ENCODE data around the gene DMD. TPM values are rescaled to one million over a fixed set of nuclear protein-coding genes. Genes with fewer than 3 reads are reported as not detected.
A peak's percentile ranks its signal among the peaks of the same experiment; 100 is the strongest.

The DMD gene
- total RNA-seq, 6 experiments from 2014 or later, result 4.9 to 6.0 (median 5.5) TPM

DNA sequence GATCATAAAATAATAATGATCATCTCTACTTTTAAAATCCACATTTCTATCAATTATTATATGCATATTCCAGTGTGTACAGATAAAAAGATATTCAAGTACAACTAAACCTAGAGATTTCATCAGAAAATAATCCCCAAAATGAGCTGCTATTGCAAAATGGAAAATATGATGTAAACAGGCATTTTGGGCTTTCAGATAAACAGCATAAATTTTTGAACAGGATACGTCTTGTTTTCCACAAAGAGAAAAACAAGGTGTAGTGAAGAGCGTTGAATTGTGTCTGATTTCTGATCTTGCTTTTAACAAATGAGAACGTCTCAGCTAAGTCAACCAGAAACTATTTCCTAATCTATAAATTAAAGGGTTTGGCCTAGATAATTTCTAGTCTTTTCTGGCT is 1789.9 kb downstream of the DMD start:
- H3K4me1 Mint-ChIP-seq (ENCODE audit: low read depth), result peaks cover 15% of the 10 kb centered on the region
- H3K27me3 Mint-ChIP-seq (ENCODE audit: insufficient read depth), result no peaks in the 10 kb centered on the region
- H3K9me3 Mint-ChIP-seq, result no peaks in the 10 kb centered on the region
- TF ChIP-seq, protein P1, sequence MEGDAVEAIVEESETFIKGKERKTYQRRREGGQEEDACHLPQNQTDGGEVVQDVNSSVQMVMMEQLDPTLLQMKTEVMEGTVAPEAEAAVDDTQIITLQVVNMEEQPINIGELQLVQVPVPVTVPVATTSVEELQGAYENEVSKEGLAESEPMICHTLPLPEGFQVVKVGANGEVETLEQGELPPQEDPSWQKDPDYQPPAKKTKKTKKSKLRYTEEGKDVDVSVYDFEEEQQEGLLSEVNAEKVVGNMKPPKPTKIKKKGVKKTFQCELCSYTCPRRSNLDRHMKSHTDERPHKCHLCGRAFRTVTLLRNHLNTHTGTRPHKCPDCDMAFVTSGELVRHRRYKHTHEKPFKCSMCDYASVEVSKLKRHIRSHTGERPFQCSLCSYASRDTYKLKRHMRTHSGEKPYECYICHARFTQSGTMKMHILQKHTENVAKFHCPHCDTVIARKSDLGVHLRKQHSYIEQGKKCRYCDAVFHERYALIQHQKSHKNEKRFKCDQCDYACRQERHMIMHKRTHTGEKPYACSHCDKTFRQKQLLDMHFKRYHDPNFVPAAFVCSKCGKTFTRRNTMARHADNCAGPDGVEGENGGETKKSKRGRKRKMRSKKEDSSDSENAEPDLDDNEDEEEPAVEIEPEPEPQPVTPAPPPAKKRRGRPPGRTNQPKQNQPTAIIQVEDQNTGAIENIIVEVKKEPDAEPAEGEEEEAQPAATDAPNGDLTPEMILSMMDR (IDR thresholded peaks at IDR 0.05), result no peak
- H3K27ac Mint-ChIP-seq, result no peak overlapping the region
- no peak overlapping the region for H3K4me3 Mint-ChIP-seq
- DNase-seq, result no peak
- no peaks in the 10 kb centered on the region for H3K36me3 Mint-ChIP-seq (ENCODE audit: low read depth)

DNA sequence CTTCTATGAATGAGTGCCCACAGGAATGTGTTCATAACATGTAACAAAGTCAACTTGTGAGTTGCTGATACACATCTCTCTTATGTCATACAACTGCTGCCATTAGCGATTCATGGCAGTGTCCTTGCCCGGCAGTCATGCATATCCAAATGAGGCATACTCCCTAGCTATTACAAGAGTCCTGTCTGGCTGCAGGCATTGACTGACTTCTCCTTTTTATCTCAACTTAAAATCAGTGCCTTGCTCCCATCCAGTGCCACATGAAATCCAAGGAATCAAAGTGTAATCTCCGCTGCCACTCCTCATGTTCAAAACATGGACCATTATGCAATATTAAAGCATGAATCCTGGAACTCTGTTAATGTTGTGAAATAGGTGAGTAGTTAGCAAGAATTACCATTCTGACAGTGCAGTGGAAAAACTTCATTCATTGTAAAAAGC is 1790.6 kb downstream of the DMD start:
- Mint-ChIP-seq H3K36me3 (ENCODE audit: low read depth) (no peaks in the 10 kb centered on the region), H3K27ac (no peak overlapping the region), H3K27me3 (ENCODE audit: insufficient read depth) (no peaks in the 10 kb centered on the region), H3K4me3 (no peak overlapping the region), H3K4me1 (ENCODE audit: low read depth) (peaks cover 15% of the 10 kb centered on the region), H3K9me3 (no peaks in the 10 kb centered on the region)
- TF ChIP-seq, protein P1 (IDR thresholded peaks at IDR 0.05), result no peak
- DNase-seq, result no peak

- no peaks in the 10 kb centered on the region for H3K27me3 Mint-ChIP-seq (ENCODE audit: insufficient read depth)
- H3K4me1 Mint-ChIP-seq (ENCODE audit: low read depth), result peaks cover 15% of the 10 kb centered on the region
- H3K4me3 Mint-ChIP-seq, result no peak overlapping the region
- TF ChIP-seq, protein P1 (IDR thresholded peaks at IDR 0.05), result no peak
- no peaks in the 10 kb centered on the region for H3K36me3 Mint-ChIP-seq (ENCODE audit: low read depth)
- no peaks in the 10 kb centered on the region for H3K9me3 Mint-ChIP-seq
- no peak overlapping the region for H3K27ac Mint-ChIP-seq
- no peak for DNase-seq
These were observed 1791.0 kb downstream of the DMD start for GRCh38 chrX:31420302-31420701.

GRCh38 chrX:31397119-31397518 is 1814.2 kb downstream of the DMD start:
- peak overlapping the region; percentile 38; the same call in 1 of the 2 replicates for H3K4me3 Mint-ChIP-seq
- H3K36me3 Mint-ChIP-seq (ENCODE audit: low read depth), result no peaks in the 10 kb centered on the region
- no peak overlapping the region for H3K27ac Mint-ChIP-seq
- H3K9me3 Mint-ChIP-seq, result no peaks in the 10 kb centered on the region
- peak; percentile 28 for DNase-seq
- TF ChIP-seq, protein P1 (IDR thresholded peaks at IDR 0.05), result no peak
- H3K4me1 Mint-ChIP-seq (ENCODE audit: low read depth), result peaks cover 28% of the 10 kb centered on the region
- no peaks in the 10 kb centered on the region for H3K27me3 Mint-ChIP-seq (ENCODE audit: insufficient read depth)

GRCh38 chrX:31392513-31392912 is 1818.8 kb downstream of the DMD start:
- Mint-ChIP-seq H3K4me1 (ENCODE audit: low read depth) (peaks cover 24% of the 10 kb centered on the region), H3K36me3 (ENCODE audit: low read depth) (no peaks in the 10 kb centered on the region), H3K27me3 (ENCODE audit: insufficient read depth) (no peaks in the 10 kb centered on the region), H3K9me3 (no peaks in the 10 kb centered on the region), H3K4me3 (no peak overlapping the region), H3K27ac (0 out of 2 replicates have a peak overlapping the region, but pooled peaks have one; percentile 8)
- no peak for DNase-seq
- TF ChIP-seq, protein P1 (IDR thresholded peaks at IDR 0.05), result no peak

DNA sequence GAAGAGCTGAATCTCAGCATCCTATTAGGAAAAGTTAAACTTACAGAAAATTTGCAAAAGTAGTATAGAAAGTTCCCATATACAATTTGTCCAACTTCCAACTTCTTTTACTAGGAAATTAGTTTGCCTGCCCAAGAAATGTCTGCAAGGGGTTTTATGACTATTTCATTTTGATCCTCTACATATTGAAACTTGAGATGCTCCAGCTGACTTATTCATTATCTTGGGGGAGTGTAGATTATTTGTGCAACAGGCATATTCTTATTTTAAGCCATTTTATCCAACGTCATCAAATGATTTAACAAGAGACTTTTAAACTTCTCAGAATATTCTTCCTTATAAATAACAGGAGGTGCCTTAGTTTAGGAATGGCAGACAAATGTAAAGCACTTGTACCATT is 1822.4 kb downstream of the DMD start:
- H3K27me3 Mint-ChIP-seq (ENCODE audit: insufficient read depth), result no peaks in the 10 kb centered on the region
- no peak overlapping the region for H3K27ac Mint-ChIP-seq
- no peak overlapping the region for H3K4me3 Mint-ChIP-seq
- H3K36me3 Mint-ChIP-seq (ENCODE audit: low read depth), result no peaks in the 10 kb centered on the region
- TF ChIP-seq, protein P1 (IDR thresholded peaks at IDR 0.05), result no peak
- no peak for DNase-seq
- no peaks in the 10 kb centered on the region for H3K9me3 Mint-ChIP-seq
- H3K4me1 Mint-ChIP-seq (ENCODE audit: low read depth), result peaks cover 10% of the 10 kb centered on the region

All from HFFc6 (cell line).